Kasumi-1 (cell line): ENCODE measurements around the gene C5orf34.
"Not testable (repeated sequence)": the region's sequence is repeated elsewhere in the genome, so short reads cannot be mapped to it uniquely, and the experiment has no call there.

Source experiments
- DNase-seq, 2 experiments: peaks; one replicate each; lab custom pipeline; 2025; lab: John Stamatoyannopoulos, UW

The C5orf34 gene

GRCh38 chr5:43515678-43516048, 715 bp upstream of the C5orf34 start:
- DNase-seq = no peak

DNA sequence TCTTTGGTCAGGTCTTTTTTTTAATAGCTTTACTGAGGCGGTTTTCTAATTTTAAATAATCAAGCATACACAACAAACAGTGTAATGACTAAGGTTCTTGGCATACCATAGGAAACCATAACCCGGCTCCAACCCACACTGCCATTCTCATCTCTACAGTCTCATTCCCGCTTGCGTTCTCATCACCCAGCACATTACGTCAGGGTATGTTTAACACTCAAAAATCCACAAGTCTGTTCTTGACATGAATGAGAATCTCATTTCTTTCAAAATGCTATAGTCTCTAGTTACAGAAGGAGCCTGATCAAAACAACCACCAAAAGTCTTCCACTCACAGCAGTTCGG, 505 bp downstream of the C5orf34 start:
- peak; percentile 21 to 37 for DNase-seq

GRCh38 chr5:43514025-43514424, 923 bp downstream of the C5orf34 start:
- no peak for DNase-seq

- DNase-seq = not testable (repeated sequence)
Measured at GRCh38 chr5:43511062-43511461, 3.9 kb downstream of the C5orf34 start.

DNA sequence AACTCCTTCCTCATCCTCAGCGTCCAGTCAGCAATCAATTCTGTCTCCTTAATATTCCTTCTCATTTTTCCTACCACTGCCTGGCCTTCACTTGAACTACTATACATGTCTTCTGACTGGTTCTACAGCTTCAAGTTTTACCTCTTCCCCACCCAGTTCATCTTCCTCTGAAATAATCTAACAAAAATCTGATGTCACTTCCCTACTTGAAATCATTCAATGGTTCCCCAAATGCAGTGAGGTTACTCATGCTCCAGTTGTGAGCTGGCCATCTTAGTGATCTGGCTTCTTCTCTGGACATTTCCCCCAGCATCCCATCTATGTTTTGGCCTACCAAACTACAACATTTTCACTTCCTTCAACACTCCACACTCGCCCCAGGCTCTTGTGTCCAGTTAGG, 16.4 kb downstream of the C5orf34 start:
- no peak for DNase-seq

DNA sequence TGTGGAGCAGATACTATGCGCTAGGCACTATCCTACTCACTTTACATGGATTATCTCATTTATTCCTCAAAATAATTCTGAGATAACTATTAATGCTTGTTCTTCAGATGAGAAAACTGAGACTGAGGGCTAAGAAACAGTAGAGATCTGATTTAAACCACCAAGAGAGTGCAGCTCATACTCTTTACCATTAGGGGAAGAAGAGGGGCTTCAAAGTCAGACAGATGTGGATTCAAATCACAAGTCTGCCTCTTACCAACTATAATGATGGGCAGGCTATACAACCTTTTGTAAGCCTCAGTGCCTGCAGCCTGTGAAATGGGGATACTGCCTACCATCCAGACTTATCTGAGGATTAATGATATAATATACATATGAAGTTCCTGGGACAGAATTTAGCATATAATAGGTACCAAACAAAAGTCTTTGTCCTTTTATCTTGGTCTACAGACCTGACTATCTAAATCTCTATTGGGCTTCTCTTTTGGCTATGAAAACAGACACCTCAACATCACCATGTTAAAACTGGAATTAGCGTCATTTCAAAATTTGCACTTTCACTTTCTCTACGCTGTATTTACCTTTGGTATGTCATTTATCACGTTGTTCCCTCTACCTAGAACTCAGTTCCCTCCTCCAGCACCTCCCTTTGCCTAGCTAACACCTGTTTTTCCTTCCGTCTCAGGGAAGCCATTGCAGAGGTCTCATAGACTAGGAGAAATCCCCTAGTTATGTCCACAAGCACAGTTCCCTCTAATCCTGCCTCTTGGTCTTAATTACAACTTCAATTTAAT, 17.4 kb downstream of the C5orf34 start:
- DNase-seq = peak in 1 of 2 experiments; percentile 22

- DNase-seq = no peak
Measured at GRCh38 chr5:43491326-43491725, 23.6 kb downstream of the C5orf34 start.

DNA sequence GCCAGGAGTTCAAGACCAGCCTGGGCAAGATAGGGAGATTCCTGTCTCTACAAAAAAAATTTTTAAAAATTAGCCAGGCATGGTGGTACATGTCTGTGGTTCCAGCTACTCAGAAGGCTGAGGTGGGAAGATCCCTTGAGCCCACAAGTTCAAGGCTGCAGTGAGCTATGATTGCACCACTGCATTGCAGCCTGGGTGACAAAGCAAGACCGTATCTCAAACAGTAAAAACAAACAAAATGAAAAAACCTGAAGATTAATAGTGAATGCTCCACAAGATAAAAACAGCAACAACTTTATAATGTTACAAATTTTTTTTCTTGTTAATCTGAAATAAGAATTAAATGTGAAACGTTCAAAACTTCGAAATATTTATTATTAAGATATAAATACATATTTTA, 28.6 kb downstream of the C5orf34 start:
- DNase-seq = no peak

- peak; percentile 21 to 38 for DNase-seq
Measured at GRCh38 chr5:43485406-43485805, 29.5 kb downstream of the C5orf34 start.

DNA sequence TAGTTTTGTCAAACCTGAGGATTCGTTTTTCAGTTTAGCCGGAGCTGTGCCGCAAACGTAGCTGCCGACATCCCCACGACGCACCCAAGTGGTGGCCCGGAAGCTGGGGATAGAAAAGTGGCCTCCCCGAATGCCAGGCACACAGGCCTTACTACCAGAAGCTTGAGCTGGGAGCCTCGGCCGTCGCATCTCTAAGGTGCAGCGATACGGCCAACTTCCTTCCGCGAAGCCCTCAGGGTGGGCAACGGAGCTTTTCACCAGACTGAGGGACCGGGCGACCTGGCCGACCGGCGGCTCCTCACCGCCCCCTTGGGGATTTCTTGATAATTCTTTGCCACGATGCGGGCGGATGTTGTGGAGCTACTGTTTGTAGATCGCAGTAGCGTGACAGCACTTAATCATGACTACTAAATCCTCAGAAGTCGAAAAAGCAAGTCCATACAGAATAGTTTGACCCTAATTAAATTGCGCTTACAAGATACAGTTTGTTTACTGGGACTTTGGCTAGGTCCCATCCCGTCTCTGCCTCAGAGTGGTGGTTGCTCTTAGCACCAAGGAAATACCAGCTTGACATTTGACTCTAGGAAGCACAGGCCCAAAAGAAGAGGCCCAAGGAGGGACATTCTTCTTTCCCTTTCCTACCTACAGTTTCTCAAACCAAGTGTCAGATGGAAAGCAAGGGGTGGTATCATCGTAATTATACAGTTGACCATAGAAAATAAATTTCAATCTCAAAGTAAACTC, 30.7 kb downstream of the C5orf34 start:
- DNase-seq = peak; percentile 88 to 89

DNA sequence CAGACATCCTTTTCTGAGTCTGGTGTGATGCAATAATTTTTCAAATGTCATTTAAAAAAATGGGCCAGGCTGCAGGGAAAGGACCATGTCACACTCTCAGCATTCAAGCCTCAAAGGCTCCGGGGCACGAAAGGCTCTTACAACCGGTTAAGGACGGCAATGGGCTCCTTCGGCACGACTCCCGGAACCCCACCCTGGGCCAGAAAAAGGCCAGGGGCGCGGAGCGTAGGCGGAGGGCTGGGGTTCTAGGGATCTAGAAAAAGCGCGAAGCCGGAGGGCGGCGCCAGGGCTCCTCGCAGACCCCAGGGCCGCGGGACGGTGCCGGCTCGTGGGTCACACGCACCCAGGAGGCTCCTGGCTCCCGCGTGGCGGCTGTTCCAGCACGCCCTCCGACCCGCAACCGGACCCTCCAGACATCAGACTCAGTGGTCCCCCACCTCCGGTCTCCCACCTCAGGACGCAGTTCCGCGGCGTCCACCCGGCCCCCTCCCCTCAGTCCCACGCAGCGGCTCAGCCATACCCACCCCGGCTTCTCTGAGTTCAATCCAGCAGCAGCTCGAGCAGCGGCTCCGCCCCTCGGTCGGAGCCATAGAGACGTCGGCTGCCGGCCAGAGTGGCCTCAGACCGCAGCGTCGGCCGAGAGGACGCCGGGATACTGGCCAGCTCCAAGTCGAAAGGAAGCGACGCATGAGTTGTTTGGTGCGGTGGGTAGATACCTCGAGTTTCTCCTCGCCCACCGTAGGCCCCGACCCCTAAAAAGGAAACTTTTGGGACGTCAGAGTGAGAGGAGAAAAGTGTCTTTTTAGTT, 31.4 kb downstream of the C5orf34 start, which contains the start of gene TMEM267:
TMEM267 (minus strand) TSS at position 568 of the 808 bp plus-strand sequence. CDS start 29,896 bp downstream, outside the sequence.
- DNase-seq = peak; percentile 87 to 93

DNA sequence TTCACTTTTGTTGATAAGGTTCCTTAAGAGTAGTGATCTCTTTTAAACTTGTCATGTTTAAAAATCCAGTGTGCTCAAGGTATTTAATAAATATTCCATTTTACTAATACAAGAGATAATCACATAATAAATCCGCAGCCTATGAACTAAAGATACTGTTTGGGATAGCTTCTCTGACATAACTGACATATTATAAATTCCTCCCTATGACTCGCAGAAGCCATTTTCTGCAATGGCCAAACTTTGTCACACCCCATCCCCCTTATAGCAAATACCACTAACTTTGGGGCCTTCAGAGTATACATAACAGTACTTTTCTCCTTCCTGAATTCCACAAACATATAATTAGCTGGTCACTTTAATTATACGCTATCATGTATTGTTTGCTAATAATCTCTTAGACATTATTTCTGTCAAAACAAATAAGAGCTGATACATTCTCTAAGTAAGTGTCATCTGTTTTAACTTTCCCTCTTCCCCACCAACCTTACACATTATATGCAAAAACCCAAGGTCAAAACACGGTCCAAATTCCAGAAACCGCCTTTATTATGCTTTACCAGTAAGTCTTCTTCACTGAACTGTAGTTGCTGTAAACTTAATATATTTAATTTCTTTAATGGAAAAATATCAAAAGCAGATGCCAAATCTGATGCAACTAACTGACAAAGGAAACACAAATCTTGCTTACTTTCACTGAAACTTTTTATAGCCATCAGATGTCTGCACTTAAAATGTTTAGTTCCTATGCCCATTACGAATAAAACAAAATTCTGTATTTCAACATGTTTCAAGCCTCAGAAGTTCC, 32.3 kb downstream of the C5orf34 start:
- DNase-seq = peak; percentile 11 to 12

GRCh38 chr5:43469671-43470391, 45.1 kb downstream of the C5orf34 start:
- DNase-seq = no peak

GRCh38 chr5:43467100-43467499, 47.8 kb downstream of the C5orf34 start:
- no peak for DNase-seq

DNA sequence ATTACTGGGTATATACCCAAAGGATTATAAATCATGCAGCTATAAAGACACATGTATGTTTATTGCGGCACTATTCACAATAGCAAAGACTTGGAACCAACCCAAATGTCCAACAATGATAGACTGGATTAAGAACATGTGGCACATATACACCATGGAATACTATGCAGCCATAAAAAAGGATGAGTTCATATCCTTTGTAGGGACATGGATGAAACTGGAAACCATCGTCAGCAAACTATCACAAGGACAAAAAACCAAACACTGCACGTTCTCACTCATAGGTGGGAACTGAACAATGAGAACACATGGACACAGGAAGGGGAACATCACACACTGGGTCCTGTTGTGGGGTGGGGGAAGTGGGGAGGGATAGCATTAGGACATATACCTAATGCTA, 49.5 kb downstream of the C5orf34 start:
- not testable (repeated sequence) for DNase-seq

DNA sequence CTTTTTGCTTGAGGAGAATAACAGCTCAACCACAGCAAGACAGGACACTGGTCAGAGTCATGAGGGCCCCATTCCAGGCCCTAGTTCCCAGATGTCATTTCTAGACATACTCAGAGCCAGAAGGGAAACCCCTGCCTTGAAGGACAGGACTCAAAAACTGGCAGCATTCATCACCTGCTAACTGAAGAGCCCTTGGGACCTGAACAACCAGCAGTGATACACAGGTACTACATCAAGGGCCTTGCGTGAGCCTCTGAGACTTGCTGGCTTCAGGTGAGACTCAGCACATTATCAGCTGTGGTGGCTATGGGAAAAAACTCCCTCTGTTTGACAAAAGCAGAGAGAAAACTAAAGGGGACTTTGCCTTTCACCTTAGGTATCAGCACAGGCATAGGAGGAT, 53.9 kb downstream of the C5orf34 start:
- DNase-seq = no peak

DNA sequence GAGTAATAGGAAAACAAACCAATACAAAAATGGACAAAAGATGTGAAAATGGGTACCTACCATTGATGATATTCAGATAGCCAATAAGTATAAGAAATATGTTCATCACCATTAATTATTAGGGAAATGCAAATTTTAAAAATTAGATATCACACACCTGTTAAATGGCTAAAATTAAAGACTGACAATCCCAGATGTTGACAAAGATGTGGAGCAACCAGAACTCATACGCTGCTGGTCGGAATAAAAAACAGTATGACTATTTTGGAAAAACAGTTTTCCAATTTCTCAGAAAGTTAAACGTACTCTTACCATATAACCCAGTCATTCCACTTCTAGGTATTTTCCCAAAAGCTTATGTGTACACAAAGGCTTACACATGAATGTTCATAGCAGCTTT, 58.4 kb downstream of the C5orf34 start:
- no peak for DNase-seq

DNA sequence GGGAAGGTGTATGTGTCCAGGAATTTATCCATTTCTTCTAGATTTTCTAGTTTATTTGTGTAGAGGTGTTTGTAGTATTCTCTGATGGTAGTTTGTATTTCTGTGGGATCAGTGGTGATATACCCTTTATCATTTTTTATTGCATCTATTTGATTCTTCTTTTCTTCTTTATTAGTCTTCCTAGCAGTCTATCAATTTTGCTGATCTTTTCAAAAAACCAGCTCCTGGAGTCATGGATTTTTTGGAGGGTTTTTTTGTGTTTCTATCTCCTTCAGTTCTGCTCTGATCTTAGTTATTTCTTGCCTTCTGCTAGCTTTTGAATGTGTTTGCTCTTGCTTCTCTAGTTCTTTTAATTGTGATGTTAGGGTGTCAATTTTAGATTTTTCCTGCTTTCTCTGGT, 73.4 kb downstream of the C5orf34 start:
- DNase-seq = not testable (repeated sequence)

GRCh38 chr5:43437062-43437660, 77.8 kb downstream of the C5orf34 start:
- no peak for DNase-seq
